ENCODE measurements around the gene ARMC9.

The ARMC9 gene

GRCh38 chr2:231330311-231330710 is 131.9 kb downstream of the ARMC9 start:
- H2AFZ ChIP-seq (ENCODE audit: low read depth), result no peak overlapping the region
- no peak overlapping the region for H3K4me3 ChIP-seq (IDR thresholded peaks at IDR 0.05; ENCODE audit: insufficient read depth, low read depth, low read length)
- H3K4me2 ChIP-seq, result no peak overlapping the region
- H4K20me1 ChIP-seq (ENCODE audit: insufficient read depth), result no peaks in the 10 kb centered on the region
- no peaks in the 10 kb centered on the region for H3K79me2 ChIP-seq (ENCODE audit: insufficient read depth, low read depth)
- H3K36me3 ChIP-seq (ENCODE audit: insufficient read depth), result no peaks in the 10 kb centered on the region
- H3K9ac ChIP-seq, result no peak overlapping the region
- no peak overlapping the region for H3K27ac ChIP-seq
- H3K4me1 ChIP-seq (ENCODE audit: low read depth, poor library complexity, severe bottlenecking), result no peaks in the 10 kb centered on the region
- TF ChIP-seq CTCF (conservative IDR thresholded peaks at IDR 0.05; ENCODE audit: low read depth, low read length), result no peak
- no peaks in the 10 kb centered on the region for H3K27me3 ChIP-seq (ENCODE audit: insufficient read depth, low read depth)

- Histone ChIP-seq H3K36me3 (ENCODE audit: insufficient read depth) (no peaks in the 10 kb centered on the region), H2AFZ (ENCODE audit: low read depth) (no peak overlapping the region), H3K27ac (no peak overlapping the region), H3K79me2 (ENCODE audit: insufficient read depth, low read depth) (no peaks in the 10 kb centered on the region), H3K4me3 (IDR thresholded peaks at IDR 0.05; ENCODE audit: insufficient read depth, low read depth, low read length) (no peak overlapping the region), H3K9ac (no peak overlapping the region), H3K4me2 (no peak overlapping the region), H3K4me1 (ENCODE audit: low read depth, poor library complexity, severe bottlenecking) (no peaks in the 10 kb centered on the region), H4K20me1 (ENCODE audit: insufficient read depth) (no peaks in the 10 kb centered on the region), H3K27me3 (ENCODE audit: insufficient read depth, low read depth) (no peaks in the 10 kb centered on the region)
- TF ChIP-seq CTCF (conservative IDR thresholded peaks at IDR 0.05; ENCODE audit: low read depth, low read length), result no peak
Observed at GRCh38 chr2:231331533-231331932, 133.1 kb downstream of the ARMC9 start.

- no peaks in the 10 kb centered on the region for H3K79me2 ChIP-seq (ENCODE audit: insufficient read depth, low read depth)
- H3K27me3 ChIP-seq (ENCODE audit: insufficient read depth, low read depth), result no peaks in the 10 kb centered on the region
- H3K4me2 ChIP-seq, result no peak overlapping the region
- H3K4me3 ChIP-seq (IDR thresholded peaks at IDR 0.05; ENCODE audit: insufficient read depth, low read depth, low read length), result no peak overlapping the region
- H2AFZ ChIP-seq (ENCODE audit: low read depth), result no peak overlapping the region
- H3K9ac ChIP-seq, result no peak overlapping the region
- no peaks in the 10 kb centered on the region for H4K20me1 ChIP-seq (ENCODE audit: insufficient read depth)
- H3K36me3 ChIP-seq (ENCODE audit: insufficient read depth), result no peaks in the 10 kb centered on the region
- H3K4me1 ChIP-seq (ENCODE audit: low read depth, poor library complexity, severe bottlenecking), result no peaks in the 10 kb centered on the region
- no peak overlapping the region for H3K27ac ChIP-seq
- TF ChIP-seq CTCF (conservative IDR thresholded peaks at IDR 0.05; ENCODE audit: low read depth, low read length), result no peak
Observed at GRCh38 chr2:231332388-231332787, 134.0 kb downstream of the ARMC9 start.

- Histone ChIP-seq H3K27ac (no peak overlapping the region), H3K79me2 (ENCODE audit: insufficient read depth, low read depth) (no peaks in the 10 kb centered on the region), H4K20me1 (ENCODE audit: insufficient read depth) (no peaks in the 10 kb centered on the region), H3K27me3 (ENCODE audit: insufficient read depth, low read depth) (no peaks in the 10 kb centered on the region), H2AFZ (ENCODE audit: low read depth) (no peak overlapping the region), H3K4me1 (ENCODE audit: low read depth, poor library complexity, severe bottlenecking) (no peaks in the 10 kb centered on the region), H3K4me2 (no peak overlapping the region), H3K36me3 (ENCODE audit: insufficient read depth) (no peaks in the 10 kb centered on the region), H3K4me3 (IDR thresholded peaks at IDR 0.05; ENCODE audit: insufficient read depth, low read depth, low read length) (no peak overlapping the region), H3K9ac (no peak overlapping the region)
- TF ChIP-seq CTCF (conservative IDR thresholded peaks at IDR 0.05; ENCODE audit: low read depth, low read length), result no peak
Observed at GRCh38 chr2:231332872-231333500, 134.6 kb downstream of the ARMC9 start.
